GM19099 (cell line): ENCODE results near the gene NFE2L2.

ENCODE experiments used
- POLR2A ChIP-seq: IDR thresholded peaks from 3 replicates; pipeline ENCODE4 v1.6.1; 2011; ENCODE audit warnings: low read depth; ENCODE audit not compliant: insufficient read length; ENCODE audit errors: extremely low read depth

Gene NFE2L2

DNA sequence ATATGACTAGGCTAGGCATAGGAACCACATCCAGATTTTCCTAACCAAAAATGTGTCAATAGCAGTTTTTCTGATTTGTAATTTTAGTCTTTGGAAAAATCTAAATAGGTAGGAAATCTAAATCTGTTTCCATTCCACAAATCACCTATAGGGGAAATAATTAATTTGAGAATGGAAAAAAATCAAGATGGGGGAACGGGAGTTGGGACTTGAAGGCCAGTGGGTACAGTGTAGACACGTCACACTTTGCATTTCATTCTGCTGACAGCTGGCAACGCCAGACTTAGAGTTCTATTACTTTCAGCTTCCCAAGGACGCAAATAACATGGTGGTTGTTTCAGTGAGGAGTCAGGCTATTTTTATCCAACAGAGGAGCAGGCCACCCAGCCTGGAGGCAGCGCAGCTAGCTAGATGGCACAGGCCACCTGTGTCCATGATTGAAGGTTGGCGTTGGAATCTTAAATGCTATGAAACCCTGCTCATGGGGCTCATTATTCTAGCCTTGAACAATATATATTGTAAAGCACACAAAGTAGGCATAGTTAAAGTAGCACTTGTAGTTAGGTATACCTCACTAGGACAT is 28.6 kb downstream of the NFE2L2 start:
- no peak for TF ChIP-seq POLR2A

DNA sequence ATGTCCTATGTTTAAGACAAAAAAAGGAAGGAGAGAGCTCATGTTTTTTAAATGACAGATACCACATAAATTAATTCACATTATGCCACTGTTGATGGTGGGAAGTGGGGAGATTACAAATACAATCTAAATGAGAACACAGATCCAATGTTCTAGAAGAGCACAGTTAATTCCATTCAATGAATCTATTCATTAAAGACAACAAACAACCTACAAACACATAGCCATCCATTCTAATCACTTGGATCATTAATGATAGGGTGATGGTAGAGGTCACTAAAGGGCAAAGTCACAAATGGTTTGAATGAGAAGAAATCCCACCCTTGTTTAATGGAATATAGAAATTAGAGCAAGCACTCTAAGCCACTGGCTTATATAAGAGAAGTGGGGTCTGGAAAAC is 30.3 kb downstream of the NFE2L2 start:
- TF ChIP-seq POLR2A: no peak

DNA sequence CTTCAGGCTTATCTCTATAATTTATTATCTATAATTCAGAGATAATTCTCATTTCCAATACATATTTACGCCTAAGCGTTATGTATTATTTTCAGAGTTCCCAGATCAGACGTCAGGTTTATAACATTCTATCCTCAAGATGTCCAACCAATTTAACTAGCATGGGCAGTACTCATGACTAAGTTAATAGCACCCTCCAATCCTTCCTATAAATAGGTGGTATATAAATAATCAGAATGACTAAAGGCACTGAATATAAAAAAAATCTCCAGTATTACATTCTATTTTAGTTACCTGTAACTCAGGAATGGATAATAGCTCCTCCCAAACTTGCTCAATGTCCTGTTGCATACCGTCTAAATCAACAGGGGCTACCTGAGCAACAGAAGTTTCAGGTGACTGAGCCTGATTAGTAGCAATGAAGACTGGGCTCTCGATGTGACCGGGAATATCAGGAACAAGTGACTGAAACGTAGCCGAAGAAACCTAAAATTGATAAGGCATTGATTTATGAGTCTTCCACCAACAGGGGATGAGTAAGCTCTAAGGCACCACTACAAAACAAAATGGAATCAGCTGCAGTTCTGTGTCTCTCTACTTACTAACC is 32.3 kb downstream of the NFE2L2 start:
- no peak for TF ChIP-seq POLR2A

DNA sequence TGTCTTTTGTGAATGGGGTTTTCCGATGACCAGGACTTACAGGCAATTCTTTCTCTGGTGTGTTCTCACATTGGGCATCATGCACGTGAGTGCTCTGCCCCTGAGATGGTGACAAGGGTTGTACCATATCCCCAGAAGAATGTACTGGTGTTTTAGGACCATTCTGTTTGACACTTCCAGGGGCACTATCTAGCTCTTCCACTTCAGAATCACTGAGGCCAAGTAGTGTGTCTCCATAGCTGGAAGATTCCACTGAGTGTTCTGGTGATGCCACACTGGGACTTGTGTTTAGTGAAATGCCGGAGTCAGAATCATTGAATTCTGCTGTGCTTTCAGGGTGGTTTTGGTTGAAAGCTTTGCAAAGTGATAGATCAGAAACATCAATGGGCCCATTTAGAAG is 33.3 kb downstream of the NFE2L2 start:
- no peak for TF ChIP-seq POLR2A

DNA sequence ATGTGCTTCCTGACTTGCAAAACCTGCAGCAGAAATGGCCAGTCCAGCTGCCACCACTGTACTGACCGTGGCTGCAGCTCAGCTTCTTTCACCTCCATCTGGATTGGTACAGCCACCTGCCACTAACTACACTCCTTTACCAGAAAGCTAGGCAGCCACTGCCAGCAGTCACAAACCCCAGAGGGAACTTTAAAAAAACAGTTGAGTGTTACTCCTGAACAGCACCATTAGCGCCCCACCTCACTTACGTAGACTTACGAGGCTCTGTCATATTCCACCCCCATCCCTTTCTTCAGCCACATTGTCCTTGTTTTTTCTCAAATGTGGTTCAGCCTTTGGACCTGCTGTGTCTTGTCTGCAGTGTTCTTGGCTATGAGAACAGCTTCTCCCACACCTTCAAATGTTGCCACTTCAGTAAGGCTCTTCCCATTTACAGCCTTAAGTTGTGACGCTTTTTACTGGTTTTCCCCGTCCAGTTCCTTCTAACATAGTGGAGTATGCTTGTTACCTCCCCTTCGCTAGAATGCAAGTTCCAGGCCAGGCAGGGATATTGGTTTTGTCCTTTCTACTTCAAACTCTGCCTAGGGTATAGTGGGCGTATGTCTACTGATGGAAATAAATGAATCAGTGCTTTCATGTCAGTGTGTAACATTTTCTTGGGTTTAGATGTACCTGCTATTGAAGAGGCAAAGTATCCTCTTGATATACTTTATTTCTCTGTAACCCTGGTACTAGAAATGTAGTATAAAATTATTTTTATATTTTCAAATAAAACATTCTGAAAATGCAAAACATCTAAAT is 34.9 kb downstream of the NFE2L2 start:
- TF ChIP-seq POLR2A: no peak

DNA sequence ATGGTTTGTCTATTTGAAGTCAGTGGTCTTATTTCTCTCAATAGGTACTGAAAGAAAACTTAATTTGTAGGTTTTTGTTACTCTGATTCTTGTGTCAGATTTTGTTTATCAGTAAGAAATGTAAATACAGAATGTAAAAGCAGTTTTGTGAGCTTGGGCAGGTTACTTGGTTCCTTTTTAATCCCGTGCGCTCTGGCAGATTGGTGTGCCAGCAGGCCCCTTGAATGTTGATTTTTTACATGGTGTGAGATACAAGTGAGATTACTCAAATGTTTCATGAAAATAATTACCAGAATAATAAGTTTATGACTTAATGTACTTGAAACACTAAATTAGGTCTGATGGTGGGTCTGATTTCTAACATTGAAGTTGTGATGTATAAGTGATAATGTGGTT is 38.6 kb downstream of the NFE2L2 start:
- TF ChIP-seq POLR2A: no peak

DNA sequence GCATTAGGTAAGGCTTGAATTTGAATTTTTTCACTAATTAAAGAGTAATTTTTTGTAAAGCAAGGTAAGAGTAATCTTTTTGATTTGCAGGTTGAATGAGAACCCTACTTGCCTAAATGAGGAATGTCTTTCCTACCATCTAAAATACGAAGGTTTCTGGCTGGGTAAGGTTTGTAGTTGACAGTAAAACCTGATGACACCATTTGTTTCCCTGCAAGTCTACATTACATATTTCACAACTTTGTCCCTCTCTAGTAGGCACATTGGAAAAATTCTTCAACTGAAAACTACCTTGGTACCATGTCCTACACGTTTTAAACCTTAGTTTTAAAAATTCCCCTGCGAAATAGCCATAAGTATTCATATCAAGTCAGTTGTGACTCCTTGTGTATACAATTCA is 42.6 kb downstream of the NFE2L2 start:
- TF ChIP-seq POLR2A: no peak

DNA sequence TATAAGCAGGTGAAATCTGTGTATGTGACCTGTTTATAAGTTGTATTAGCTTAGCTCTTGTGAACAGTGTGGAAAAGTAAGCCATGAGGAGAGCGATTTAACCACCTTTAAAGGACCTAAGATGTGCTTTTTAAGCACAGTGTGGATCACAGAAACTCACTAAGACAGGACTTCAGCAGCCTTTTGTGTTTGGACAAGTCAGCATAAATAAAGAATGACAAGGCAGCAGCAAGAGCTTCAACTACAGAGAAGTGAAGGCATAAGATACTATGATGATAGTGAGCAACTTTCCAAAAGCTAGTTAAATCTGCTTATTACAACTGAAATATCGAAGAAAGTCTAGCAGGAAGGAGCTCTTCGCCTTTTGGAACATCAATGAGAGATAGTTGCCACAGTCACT is 43.0 kb downstream of the NFE2L2 start:
- no peak for TF ChIP-seq POLR2A

DNA sequence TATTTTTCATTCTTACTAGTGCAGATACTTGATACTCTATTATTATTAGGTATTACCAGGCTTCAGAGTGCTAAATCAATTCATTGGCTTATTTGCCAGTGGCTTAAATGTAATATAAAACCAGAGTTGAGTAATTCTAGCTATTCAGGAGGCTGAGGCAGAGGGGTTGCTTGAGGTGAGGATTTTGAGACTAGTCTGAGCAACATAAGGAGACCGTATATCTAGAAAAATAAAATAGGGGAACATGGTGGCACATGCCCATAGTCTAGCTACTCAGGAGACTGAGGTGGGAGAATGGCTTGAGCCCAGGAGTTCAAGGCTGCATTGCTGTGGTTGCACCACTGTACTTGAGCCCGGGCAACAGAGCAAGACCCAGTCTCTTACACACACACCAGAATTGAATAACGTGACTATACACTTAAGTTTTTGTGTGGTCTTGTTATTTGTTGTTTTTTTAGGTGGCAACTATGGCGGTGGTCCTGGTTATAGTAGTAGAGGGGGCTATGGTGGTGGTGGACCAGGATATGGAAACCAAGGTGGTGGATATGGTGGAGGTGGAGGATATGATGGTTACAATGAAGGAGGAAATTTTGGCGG is 47.2 kb downstream of the NFE2L2 start:
- no peak for TF ChIP-seq POLR2A

DNA sequence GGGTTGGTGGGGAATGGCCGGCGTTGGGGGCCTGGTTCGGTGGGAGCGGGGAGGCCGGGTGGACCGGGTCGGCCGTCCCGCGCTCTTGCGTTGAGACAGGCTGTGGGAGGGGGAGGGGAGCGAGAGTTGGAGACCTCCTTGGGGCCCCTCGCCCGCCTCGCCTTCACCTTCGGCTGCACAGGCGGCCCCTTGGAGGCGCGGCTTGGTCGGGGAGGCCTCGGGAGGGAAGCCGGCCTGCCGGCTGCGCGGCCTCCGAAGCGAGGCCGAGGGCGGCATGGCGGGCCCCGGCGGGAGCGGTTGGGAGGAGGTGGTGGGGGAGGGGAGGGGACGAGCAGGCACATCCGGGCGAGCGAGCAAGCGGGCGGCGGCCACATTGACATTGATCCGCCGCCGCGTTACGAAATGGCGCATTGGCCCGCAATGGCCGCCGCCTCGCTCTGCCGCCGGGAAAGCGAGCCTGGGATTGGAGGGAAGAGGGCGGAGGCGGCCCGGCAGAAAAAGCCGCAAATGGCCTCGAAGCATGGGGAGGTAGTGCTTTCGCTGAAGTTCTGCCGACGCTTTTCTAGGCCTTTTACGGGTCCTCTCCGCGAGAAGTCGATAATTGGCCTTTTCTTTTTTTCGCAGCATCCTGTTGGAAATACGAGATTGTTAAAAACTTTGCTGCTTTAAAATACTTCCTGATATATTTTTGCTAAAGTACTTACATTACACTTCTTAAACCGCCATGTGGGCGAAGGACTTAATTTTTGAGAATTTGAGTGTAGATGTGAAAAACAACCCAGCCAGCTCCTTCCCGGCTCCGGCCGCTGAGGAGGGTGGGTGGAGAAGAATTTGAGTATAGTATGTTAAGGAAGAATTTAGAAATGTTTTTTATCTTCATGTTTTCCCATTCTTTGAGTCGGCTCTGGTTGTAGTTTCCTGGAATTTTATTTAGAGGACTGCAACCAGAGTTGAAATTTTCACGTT is 51.4 kb downstream of the NFE2L2 start:
- TF ChIP-seq POLR2A: peak; percentile 60

DNA sequence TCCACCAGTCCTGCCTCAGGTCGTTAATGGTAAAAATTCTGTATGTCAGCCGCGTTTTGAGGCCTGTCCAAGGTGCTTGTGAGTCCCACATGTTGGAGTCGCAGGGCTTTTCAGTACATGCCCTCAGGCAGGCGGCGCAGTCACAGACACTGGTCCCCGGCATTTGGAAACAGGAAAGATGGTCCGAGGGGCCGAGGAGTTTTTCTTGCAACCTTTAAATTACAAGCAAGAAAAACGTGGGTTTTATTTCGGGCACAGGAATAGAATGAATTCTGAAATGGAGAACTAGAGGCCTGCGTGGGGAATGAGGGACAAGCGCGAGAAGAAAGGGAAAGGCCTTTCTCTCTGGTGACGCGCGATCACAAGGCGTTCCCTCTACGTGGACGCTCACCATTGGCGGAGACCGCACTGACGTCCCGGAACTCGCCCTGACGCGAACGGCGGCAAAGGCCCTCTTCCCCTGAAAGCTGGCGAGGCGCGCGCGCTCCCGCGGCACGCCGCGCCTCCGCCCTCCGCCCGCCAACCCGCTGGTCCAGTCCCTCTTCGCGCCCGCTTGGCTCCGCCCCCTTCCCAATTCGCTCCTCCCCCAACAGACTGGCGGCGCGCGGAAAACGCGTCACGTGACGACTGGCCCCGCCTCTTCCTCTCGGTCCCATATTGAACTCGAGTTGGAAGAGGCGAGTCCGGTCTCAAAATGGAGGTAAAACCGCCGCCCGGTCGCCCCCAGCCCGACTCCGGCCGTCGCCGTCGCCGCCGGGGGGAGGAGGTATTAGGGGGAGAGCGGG is 52.2 kb downstream of the NFE2L2 start, which contains the start of gene HNRNPA3:
Gene HNRNPA3 (plus strand): TSS at position 689 of the 785 bp plus-strand sequence. CDS start 6 bp downstream, at position 695.
- peak; percentile 78 for TF ChIP-seq POLR2A

DNA sequence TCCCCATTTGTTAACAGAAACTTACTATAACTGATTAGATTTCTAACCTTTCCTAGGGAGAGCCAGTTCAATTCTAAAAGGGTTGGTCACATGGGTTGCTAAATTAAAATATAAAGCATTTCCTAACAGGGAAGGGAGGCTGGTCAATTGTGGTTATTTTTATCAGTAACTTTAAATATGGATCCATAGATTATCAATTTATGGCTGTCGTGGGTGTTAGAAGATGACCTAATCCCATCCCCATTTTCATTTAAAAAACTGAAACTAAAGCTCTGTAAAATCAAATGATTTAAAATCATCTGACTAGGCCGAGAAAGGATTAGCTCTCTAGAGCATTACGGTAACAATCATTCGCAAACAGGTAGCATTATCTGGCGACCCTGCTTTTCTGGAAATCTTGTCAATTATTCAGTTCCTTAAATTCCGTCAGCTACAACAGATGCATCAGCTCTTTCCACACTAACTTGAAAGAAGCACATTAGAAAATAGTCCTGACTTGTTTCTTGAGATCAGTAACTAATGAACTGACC is 52.9 kb downstream of the NFE2L2 start:
- no peak for TF ChIP-seq POLR2A

DNA sequence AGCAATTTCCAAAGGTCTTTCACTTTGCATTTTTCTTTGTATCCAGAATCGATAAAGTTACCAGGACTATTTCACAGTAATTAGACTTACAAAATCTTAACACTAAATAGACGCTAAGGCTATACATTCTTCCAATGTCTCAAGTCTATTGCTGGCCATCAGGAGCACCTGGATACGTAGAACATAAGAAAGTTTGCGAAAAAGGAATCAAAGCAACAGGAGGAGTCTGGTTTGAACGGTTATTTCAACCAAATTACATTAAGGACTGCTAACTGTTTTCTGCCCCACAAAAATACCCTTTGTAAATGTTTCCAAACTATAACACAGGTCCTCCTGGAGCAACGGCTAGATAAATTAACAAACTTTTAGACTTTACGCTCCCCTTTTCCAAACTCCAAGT is 53.4 kb downstream of the NFE2L2 start:
- no peak for TF ChIP-seq POLR2A
